ENCODE results near the gene HOXA3. TPM values are rescaled to one million over a fixed set of nuclear protein-coding genes. Genes with fewer than 3 reads are reported as not detected.

HOXA3 gene
- total and polyA plus RNA-seq, 2 of the 13 experiments (the other 11 are each of a cell fraction or from before 2014, with no cell fraction given): 2.9 to 4.6 TPM

- TF ChIP-seq ZNF382 (CRISPR knock-in tag; IDR thresholded peaks at IDR 0.05; ENCODE audit: borderline replicate concordance): no peak
- no peak for TF ChIP-seq KIAA2018 (CRISPR knock-in tag; IDR thresholded peaks at IDR 0.05; ENCODE audit: borderline replicate concordance)
- TF ChIP-seq NR2F1 (CRISPR knock-in tag; IDR thresholded peaks at IDR 0.05): no peak
- TF ChIP-seq EHMT2 (IDR thresholded peaks at IDR 0.05; ENCODE audit: borderline replicate concordance, low read depth, low read length): no peak
- TF ChIP-seq U2AF2 (IDR thresholded peaks at IDR 0.05; ENCODE audit: low read depth, low read length): no peak
- TF ChIP-seq TMF1 (CRISPR knock-in tag; IDR thresholded peaks at IDR 0.05; ENCODE audit: low read depth): no peak
- TF ChIP-seq ZNF775 (CRISPR knock-in tag; IDR thresholded peaks at IDR 0.05; ENCODE audit: borderline replicate concordance): no peak
- peak; percentile 26 for TF ChIP-seq HNRNPLL (IDR thresholded peaks at IDR 0.05; ENCODE audit: low read depth, low read length, poor library complexity, severe bottlenecking)
- TF ChIP-seq SRF (IDR thresholded peaks at IDR 0.05; ENCODE audit: low read depth, low read length): no peak
- TF ChIP-seq ZMYM4 (CRISPR knock-in tag; IDR thresholded peaks at IDR 0.05): no peak
- no peak for TF ChIP-seq SMC3 (IDR thresholded peaks at IDR 0.05; ENCODE audit: low read length)
- no peak for TF ChIP-seq ZNF850 (CRISPR knock-in tag; conservative IDR thresholded peaks at IDR 0.05)
- TF ChIP-seq GATA4 (IDR thresholded peaks at IDR 0.05; ENCODE audit: borderline replicate concordance, low read depth): no peak
- 0 out of 2 replicates have a peak, but pooled peaks have one; percentile 41 for TF ChIP-seq ONECUT2 (CRISPR knock-in tag; IDR thresholded peaks at IDR 0.05)
- no peak for TF ChIP-seq ZSCAN22 (CRISPR knock-in tag; IDR thresholded peaks at IDR 0.05)
- TF ChIP-seq SAP130 (CRISPR knock-in tag; IDR thresholded peaks at IDR 0.05; ENCODE audit: low read depth): no peak; the same call in 1 of the 2 replicates
- peak; percentile 20 for TF ChIP-seq TEAD3 (CRISPR knock-in tag; optimal IDR thresholded peaks at IDR 0.05; ENCODE audit: borderline replicate concordance)
- TF ChIP-seq CTCF (CRISPR knock-in tag; IDR thresholded peaks at IDR 0.05): peak; percentile 82
- TF ChIP-seq ZNF510 (CRISPR knock-in tag; IDR thresholded peaks at IDR 0.05; ENCODE audit: low read depth): no peak
- 0 out of 2 replicates have a peak, but pooled peaks have one; percentile 30 for TF ChIP-seq RAD21 (CRISPR knock-in tag; IDR thresholded peaks at IDR 0.05)
Observed at GRCh38 chr7:27179503-27180430, 27.4 kb upstream of the HOXA3 start (continued).

Data from HepG2 (cell line).